Astrocyte of the cerebellum (primary cell): ENCODE data around the gene CYBC1.

ENCODE experiments used
- DNase-seq: peaks from one replicate; pipeline ENCODE4 v3.0.0-alpha.2; 2011; ENCODE audit warnings: low read depth
- H3K4me3 ChIP-seq: 2 replicates; pipeline ENCODE4 v1.5.1; 2011; ENCODE audit warnings: mild to moderate bottlenecking, low read depth, low read length, moderate library complexity
- in situ Hi-C: cut with HindIII; loops from 2 replicates; pipeline ENCODE4 v1.10.0; 2017; ENCODE audit warnings: low sequenced_read_pairs
- TF ChIP-seq, protein P1 (sequence below): IDR thresholded peaks from 2 replicates; pipeline ENCODE4 v1.5.1; 2012; ENCODE audit warnings: low read length, low read depth, moderate library complexity, mild to moderate bottlenecking; ENCODE audit errors: missing control alignments

CYBC1 gene

DNA sequence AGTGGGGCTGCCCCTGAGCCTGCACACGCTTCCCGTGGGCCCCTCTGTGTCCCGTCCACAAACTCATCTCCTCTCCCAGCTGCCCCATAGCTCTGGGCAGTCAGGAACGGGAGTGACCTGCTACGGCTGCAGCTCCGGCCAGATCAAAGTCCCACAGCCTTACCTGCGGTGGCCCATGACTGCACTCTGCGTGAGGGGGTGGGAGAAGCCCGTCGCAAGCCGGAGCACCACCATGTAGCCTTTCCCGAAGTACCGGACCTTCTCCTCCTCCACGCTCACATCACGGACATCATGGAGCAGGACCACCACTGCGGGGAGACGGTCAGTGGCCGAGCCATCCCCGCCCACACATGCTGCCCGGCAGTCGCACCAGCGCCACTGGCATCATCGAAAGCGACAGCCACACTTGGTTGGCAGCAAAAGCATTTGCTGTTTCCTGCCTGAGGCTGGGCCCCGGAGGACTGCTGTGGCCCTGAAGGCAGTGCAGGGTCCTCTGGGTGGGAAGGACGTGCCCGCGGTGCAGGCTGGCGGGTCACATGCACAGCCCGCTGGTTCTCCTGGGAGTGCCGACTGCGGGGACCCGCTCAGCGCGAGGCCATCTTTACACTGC is 6.2 kb downstream of the CYBC1 start:
- no peak for DNase-seq
- H3K4me3 ChIP-seq, result no peak overlapping the region
- in situ Hi-C loops, result no loop called here
- TF ChIP-seq, protein P1, sequence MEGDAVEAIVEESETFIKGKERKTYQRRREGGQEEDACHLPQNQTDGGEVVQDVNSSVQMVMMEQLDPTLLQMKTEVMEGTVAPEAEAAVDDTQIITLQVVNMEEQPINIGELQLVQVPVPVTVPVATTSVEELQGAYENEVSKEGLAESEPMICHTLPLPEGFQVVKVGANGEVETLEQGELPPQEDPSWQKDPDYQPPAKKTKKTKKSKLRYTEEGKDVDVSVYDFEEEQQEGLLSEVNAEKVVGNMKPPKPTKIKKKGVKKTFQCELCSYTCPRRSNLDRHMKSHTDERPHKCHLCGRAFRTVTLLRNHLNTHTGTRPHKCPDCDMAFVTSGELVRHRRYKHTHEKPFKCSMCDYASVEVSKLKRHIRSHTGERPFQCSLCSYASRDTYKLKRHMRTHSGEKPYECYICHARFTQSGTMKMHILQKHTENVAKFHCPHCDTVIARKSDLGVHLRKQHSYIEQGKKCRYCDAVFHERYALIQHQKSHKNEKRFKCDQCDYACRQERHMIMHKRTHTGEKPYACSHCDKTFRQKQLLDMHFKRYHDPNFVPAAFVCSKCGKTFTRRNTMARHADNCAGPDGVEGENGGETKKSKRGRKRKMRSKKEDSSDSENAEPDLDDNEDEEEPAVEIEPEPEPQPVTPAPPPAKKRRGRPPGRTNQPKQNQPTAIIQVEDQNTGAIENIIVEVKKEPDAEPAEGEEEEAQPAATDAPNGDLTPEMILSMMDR, result no peak

DNA sequence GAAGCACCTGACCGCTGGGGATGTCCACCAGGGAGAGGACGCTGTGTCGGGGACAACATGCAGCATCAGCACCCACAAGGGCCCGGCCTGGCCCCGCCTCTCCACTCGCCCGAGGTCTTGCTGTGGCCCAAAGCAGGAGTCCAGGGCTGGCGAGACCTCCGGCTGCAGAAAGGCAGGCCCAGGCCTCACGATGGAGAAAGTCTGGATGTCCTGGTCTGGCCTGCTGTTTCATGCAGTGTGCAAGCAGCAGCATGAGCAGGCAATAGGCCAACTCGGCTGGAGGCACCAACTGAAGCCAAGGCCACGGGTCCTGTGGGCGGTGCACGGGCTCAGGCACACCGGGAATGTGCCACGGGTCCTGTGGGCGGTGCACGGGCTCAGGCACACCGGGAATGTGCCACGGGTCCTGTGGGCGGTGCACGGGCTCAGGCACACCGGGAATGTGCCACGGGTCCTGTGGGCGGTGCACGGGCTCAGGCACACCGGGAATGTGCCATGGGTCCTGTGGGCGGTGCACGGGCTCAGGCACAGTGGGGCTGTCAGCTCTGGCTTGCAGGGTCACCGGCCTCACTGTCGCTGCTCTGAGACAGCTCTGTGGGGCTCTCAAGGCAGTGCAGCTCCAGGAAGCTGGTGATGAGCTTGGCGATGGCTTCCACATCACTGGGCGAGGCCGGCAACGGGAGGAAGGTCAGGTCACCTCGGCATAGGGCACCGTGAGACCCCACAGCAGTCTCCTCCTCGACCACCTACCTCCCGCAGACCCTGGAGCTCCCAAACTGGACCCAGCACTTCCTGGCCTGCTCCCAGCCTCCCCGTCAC is 6.9 kb downstream of the CYBC1 start:
- H3K4me3 ChIP-seq, result no peak overlapping the region
- DNase-seq, result peak; percentile 16
- TF ChIP-seq, protein P1, result no peak
- in situ Hi-C loops, result no loop called here

DNA sequence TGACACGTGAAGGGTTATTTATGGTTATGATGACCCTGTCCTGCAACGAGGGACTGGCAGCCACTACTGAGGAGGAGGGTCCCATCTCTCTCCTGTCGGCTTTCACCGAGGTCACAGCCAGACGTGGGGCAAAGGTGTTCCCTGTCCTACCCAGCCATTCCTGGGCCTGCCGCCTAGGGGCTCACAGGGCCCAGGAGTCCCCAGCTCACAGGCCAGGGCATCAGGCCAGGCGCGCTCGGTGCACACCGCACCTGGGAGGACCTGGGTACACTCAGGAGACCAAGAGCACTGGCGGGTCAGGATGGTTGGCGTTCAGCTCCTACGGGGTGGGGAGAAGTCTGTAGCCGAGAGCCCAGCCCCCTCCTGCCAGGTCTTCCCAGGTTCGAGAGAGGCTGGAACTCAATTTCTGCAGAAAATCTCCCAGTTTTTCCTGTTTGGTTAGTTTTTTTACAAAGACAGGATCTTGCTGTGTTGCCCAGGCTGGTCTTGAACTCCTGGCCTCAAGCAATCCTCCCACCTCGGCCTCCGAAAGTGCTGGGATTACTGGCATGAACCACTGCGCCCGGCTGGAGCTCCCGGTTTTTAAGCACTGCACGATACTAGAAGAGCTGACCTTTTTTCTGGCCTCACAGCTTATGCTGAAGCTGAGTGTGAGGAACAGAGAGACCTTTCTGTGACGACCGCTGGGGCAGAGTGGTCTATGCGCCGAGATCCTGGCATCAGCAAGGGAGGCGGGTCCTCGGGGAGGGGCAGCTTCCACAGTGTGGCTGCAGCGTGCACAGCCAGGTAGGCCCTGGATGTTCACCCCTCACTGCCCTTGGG is 7.7 kb downstream of the CYBC1 start:
- DNase-seq, result no peak
- in situ Hi-C loops, result no loop called here
- no peak overlapping the region for H3K4me3 ChIP-seq
- TF ChIP-seq, protein P1, result no peak

DNA sequence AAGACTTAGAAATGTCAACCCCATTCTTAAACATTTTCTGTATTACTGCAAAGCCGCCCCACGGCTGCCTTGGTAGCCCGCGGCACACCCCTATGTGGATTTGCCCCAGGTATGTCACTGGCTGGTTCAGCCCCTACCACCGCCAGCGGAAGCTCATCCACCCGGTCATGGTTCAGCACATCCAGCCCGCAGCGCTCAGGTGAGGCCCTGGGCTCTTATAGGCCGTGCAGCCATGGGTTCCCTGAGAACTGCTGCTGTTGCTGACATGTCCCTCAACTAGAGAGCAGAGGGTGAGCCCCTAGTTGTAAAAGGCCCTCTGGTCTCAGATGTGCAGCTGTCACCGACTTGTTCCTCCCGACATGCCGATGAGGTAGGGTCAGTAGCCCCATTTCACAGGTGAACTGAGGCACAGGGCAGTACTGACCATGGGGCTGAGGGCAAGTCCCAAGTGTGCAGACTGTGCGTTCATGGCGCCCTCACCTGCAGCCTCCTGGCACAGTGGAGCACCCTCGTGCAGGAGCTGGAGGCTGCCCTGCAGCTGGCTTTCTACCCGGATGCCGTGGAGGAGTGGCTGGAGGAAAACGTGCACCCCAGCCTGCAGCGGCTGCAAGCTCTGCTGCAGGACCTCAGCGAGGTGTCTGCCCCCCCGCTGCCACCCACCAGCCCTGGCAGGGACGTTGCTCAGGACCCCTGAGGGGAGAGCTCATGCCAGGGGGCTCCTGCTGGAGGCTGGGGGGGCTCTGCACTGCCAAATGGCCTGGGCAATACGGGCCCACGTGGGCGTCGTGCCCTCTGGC is 8.7 kb downstream of the CYBC1 start:
- DNase-seq, result no peak
- H3K4me3 ChIP-seq, result no peak overlapping the region
- TF ChIP-seq, protein P1, result no peak
- in situ Hi-C loops, result no loop called here

DNA sequence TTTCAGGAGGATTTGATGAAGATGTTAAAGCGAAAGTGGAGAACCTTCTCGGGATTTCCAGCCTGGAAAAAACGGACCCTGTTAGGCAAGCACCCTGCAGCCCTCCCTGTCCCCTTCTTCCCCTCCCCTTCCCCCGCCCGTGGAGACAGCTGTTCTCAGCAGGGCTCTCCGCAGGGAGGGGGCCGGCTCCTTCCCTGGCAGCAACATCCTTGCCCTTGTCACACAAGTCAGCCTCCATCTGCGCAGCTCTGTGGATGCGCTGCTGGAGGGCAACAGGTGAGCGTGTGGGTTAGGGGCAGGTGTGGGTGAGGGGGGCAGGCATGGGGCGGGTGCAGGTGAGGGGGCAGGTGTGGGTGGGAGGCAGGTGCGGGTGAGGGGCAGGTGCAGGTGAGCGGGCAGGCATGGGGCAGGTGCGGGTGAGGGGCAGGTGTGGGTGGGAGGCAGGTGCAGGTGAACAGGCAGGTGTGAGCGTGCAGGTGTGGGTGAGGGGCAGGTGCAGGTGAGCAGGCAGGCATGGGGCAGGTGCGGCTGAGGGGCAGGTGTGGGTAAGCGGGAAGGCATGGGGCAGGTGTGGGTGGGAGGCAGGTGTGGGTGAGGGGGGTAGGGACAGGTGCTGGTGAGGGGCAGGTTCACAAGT is 9.4 kb downstream of the CYBC1 start:
- DNase-seq, result no peak
- in situ Hi-C loops, result no loop called here
- TF ChIP-seq, protein P1, result no peak
- no peak overlapping the region for H3K4me3 ChIP-seq
